ENCODE measurements around the gene UMODL1. TPM values are rescaled to one million over a fixed set of nuclear protein-coding genes. Genes with fewer than 3 reads are reported as not detected.
"Not testable (repeated sequence)": the region's sequence is repeated elsewhere in the genome, so short reads cannot be mapped to it uniquely, and the experiment has no call there.

The UMODL1 gene
- total RNA-seq, 1 donor from 2014 or later, result not detected

DNA sequence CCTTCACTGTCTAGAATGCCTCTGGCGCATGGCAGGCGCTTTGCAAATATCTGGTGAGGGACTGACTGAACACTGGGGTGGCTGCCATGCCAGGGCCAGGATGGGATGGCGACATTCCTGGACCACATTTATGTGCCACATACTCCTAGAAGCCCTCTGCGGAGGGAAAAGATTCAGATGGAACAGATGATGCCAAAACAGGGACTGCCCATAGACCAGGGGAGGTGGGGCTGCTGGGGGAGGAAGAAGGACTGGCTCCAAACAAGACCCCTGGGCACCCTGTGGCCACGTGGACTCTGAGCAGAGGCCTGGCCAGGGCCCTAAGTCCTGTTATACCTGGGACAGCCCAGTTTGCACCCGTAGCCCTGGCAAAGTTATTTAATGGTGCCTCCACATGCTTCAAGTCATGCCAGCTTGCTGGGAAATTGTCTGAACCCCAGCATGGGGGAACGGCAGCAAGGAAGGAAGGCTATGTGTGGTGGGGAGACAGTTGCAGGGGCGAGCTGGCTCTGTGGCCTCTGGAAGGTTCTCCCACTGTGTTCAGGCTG, 44.1 kb downstream of the UMODL1 start:
- H3K27me3 Mint-ChIP-seq (ENCODE audit: low read depth), result peaks cover 31% of the 10 kb centered on the region
- no peak for DNase-seq (ENCODE audit: low spot score in 2 of 2, unreplicated experiment in 2 of 2)

DNA sequence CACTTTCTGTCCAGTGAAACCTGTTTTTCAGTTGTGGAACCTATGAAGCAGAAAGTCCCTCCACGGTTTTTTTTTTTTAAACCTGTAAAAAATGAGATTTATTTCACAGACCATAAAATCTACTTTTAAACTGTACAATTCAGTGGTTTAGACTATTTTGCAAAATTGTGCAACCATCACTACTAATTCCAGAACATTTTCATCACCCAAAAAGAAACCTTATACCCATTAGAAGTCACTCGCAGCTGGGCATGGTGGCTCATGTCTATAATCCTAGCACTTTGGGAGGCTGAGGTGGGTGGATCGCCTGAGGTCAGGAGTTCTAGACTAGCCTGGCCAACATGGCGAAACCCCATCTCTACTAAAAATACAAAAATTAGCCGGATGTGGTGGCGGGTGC, 45.4 kb downstream of the UMODL1 start:
- not testable (repeated sequence) for DNase-seq (ENCODE audit: low spot score in 2 of 2, unreplicated experiment in 2 of 2); H3K27ac Mint-ChIP-seq; H3K36me3 Mint-ChIP-seq; H3K4me3 Mint-ChIP-seq; H3K9me3 Mint-ChIP-seq
- Mint-ChIP-seq H3K4me1 (peaks cover 27% of the 10 kb centered on the region), H3K27me3 (ENCODE audit: low read depth) (peaks cover 44% of the 10 kb centered on the region)

More for the DNA sequence above, 44.1 kb downstream of the UMODL1 start:
- no peaks in the 10 kb centered on the region for H3K9me3 Mint-ChIP-seq
- no peaks in the 10 kb centered on the region for H3K36me3 Mint-ChIP-seq
- H3K4me3 Mint-ChIP-seq, result no peak overlapping the region
- H3K27ac Mint-ChIP-seq, result no peak overlapping the region
- TF ChIP-seq, protein P1, sequence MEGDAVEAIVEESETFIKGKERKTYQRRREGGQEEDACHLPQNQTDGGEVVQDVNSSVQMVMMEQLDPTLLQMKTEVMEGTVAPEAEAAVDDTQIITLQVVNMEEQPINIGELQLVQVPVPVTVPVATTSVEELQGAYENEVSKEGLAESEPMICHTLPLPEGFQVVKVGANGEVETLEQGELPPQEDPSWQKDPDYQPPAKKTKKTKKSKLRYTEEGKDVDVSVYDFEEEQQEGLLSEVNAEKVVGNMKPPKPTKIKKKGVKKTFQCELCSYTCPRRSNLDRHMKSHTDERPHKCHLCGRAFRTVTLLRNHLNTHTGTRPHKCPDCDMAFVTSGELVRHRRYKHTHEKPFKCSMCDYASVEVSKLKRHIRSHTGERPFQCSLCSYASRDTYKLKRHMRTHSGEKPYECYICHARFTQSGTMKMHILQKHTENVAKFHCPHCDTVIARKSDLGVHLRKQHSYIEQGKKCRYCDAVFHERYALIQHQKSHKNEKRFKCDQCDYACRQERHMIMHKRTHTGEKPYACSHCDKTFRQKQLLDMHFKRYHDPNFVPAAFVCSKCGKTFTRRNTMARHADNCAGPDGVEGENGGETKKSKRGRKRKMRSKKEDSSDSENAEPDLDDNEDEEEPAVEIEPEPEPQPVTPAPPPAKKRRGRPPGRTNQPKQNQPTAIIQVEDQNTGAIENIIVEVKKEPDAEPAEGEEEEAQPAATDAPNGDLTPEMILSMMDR (IDR thresholded peaks at IDR 0.05; ENCODE audit: unreplicated experiment), result no peak
- H3K4me1 Mint-ChIP-seq, result peaks cover 19% of the 10 kb centered on the region

GRCh38 chr21:42117229-42117966, 46.3 kb downstream of the UMODL1 start:
- peaks cover 48% of the 10 kb centered on the region for H3K27me3 Mint-ChIP-seq (ENCODE audit: low read depth)
- TF ChIP-seq, protein P1 (IDR thresholded peaks at IDR 0.05; ENCODE audit: unreplicated experiment), result peak; percentile 98
- H3K4me3 Mint-ChIP-seq, result no peak overlapping the region
- H3K27ac Mint-ChIP-seq, result no peak overlapping the region
- H3K9me3 Mint-ChIP-seq, result no peaks in the 10 kb centered on the region
- peaks cover 23% of the 10 kb centered on the region for H3K4me1 Mint-ChIP-seq
- no peaks in the 10 kb centered on the region for H3K36me3 Mint-ChIP-seq
- peak; percentile 54 to 88 for DNase-seq (ENCODE audit: low spot score in 2 of 2, unreplicated experiment in 2 of 2)

GRCh38 chr21:42117967-42118780, 47.1 kb downstream of the UMODL1 start:
- H3K4me1 Mint-ChIP-seq, result peaks cover 16% of the 10 kb centered on the region
- H3K9me3 Mint-ChIP-seq, result no peaks in the 10 kb centered on the region
- TF ChIP-seq, protein P1 (IDR thresholded peaks at IDR 0.05; ENCODE audit: unreplicated experiment), result no peak
- H3K27ac Mint-ChIP-seq, result no peak overlapping the region
- no peaks in the 10 kb centered on the region for H3K36me3 Mint-ChIP-seq
- no peak overlapping the region for H3K4me3 Mint-ChIP-seq
- no peak for DNase-seq (ENCODE audit: low spot score in 2 of 2, unreplicated experiment in 2 of 2)
- peaks cover 48% of the 10 kb centered on the region for H3K27me3 Mint-ChIP-seq (ENCODE audit: low read depth)

DNA sequence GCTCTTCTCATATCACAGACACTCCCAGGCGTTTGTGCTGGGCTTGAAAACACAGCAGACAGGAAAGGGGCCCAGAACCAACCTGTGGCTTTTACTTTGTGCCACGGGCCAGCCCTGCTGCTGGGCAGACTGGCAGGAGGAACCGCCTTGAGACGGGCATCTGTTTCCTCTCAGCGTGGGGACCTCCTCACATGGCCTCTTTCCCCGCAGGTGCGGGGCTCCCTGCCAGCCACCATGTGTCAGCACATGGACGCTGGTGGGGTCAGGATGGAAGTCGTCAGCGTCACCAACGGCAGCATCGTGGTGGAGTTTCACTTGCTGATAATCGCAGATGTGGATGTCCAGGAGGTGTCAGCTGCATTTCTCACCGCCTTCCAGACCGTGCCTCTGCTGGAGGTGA, 47.8 kb downstream of the UMODL1 start:
- TF ChIP-seq, protein P1 (IDR thresholded peaks at IDR 0.05; ENCODE audit: unreplicated experiment), result no peak
- peaks cover 16% of the 10 kb centered on the region for H3K4me1 Mint-ChIP-seq
- H3K4me3 Mint-ChIP-seq, result no peak overlapping the region
- no peak overlapping the region for H3K27ac Mint-ChIP-seq
- H3K36me3 Mint-ChIP-seq, result no peaks in the 10 kb centered on the region
- no peaks in the 10 kb centered on the region for H3K9me3 Mint-ChIP-seq
- DNase-seq (ENCODE audit: low spot score in 2 of 2, unreplicated experiment in 2 of 2), result no peak
- H3K27me3 Mint-ChIP-seq (ENCODE audit: low read depth), result peaks cover 48% of the 10 kb centered on the region
